NOMO-1 treated with DMSO at 0.1 percent for 48 hours (cell line): ENCODE results near the gene SMAD5.

ENCODE experiments used
- DNase-seq: peaks from one replicate; lab custom pipeline; 2025; ENCODE audit not compliant: unreplicated experiment; lab: John Stamatoyannopoulos, UW

Gene SMAD5

GRCh38 chr5:136132557-136133221 lies at the start of gene SMAD5:
Gene SMAD5, plus strand, starts transcription at chr5:136132845. Its CDS starts 20,916 bp downstream, at chr5:136153761.
- peak; percentile 89 for DNase-seq

DNA sequence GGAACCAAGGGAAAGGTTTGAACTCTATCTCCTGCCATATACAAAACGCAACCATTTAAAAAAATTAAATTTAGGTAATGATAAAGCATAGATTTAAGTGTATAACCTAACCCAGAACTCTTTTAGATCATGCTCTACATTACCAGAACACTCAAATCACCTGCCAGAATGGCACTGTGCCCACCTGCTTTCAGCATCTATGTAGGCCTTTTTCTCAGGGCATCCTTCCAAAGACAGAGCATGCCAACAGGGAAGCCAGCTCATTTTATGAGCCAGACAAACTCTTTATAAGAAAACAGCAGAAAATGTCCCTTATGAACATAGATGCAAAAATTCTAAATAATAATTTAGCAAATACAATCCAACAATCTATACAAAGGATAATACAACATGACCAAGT lies 47.9 kb upstream of the SMAD5 start:
- DNase-seq = no peak

DNA sequence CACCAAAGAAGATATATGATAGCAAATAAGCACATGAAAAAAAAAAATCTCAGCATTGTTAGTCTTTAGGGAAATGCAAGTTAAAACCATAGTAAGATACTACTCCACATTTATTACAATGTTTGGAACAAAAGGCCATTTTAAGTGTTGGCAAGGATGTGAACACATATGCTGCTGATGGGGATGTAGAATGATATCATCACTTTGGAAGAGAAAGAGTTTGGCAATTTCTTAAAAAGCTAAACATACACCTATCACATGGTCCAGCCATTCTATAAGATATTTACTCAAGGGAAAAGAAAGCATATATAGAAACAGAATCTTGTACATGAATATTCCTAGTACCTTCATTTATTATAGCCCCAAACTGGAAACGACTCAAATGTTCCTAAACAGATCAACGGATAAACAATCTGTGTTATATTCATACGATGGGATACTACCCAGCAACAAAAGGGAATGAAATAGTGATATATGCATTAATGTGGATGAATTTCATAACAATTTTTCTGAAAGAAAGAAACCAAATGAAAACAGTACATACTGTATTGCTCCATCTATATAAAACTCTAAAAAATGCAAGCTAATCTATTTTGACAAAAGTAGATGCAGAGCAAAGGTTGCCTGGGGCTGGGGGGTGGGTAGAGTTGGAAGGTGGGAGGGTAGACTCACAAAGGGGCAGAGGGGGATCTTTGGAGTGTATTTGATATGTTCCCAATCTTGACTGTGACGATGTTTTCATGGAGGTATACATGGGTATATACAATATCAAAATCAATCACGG lies 45.7 kb upstream of the SMAD5 start:
- no peak for DNase-seq

GRCh38 chr5:136087961-136088871 lies 44.4 kb upstream of the SMAD5 start:
- no peak for DNase-seq

DNA sequence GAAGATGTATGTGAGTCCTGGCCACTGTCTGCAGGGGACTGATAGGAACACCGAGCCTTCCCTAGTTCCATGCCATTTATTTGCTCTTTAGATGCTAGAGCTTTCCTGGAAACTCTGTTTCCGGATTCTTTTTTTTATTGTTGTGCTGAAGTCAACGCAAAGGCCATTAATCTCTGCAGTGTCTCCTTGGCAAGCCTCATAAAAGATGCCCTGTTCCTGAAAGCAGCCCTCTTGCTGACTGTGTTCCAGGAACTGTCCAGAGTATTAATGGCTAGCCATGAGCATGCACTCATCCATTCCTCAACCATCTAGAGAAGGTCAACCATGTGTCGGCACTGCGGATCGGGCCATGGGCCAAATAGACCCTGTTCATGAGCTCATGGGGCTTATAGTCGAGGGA lies 42.9 kb upstream of the SMAD5 start:
- DNase-seq = no peak

DNA sequence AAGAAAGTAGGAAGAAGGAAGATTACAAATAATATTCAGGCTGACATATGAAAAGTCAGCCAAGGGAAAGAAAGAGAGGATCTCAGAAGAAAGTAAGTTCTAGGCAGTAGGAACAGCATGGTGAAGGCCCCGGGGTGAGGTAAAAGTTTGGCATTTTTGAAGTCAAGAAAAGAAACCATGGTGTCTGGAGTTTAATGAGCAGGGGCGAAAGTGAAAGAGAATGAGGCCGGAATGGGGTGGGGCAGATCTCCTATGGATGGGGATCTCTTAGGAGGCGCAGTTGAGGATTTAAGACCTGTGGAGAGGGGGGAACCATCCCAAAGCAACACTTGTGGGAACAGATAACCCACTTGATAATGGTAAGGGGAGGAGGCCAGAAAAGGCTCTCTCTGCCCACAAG lies 42.3 kb upstream of the SMAD5 start:
- no peak for DNase-seq

DNA sequence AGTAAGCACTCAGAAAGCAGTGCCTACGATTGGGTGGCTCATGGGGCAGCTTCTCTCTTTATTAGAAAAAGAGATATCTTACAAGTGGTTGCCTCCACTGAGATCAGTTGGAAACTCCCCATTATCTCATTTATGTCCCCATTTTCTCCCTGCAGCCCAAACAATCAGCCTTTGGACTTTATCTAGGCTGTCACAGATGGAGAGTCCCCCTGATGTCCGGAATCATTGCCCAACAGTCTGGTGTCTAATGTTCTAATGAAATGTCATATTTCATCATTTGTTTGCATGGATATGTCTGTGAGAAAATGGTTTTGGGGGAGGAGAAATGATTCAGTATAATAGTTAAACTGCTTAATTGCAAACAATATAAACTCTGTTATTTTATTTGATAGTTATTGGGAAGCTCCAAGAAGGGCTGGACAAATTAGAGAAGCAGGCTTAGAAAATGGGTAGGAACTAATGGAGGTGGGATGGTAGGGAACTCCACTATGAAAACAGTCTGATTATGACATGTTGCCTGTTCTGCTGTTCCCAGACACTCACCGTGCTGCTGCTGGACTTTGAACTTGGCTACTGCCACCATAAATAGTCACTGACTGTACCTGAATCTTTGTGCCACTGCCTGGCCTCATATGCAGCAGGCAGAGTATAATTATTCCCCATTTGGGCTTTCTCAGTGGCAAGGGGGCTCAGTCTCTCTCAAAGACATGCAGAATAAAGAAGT lies 38.3 kb upstream of the SMAD5 start:
- DNase-seq = no peak

- no peak for DNase-seq
These were observed 37.6 kb upstream of the SMAD5 start for GRCh38 chr5:136094913-136095641.

DNA sequence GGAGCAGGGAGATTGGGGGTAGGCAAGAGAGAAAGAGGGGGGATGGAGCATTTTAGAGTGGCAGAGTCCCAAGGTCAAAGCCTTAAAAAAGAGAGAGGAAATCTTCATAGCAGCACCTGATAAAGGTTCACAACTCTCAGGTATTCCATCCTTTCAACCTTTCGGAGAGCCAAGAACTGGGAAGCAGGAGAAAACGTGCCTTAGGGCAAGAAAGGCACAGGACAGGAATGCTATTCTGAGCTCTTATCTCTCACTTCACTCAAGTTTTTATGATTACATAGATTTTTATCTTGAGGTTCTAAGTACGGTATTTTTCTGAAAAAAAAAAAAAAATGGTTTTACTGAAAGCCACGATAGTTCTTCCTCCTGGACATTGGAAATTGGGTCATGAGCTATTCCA lies 34.5 kb upstream of the SMAD5 start:
- no peak for DNase-seq

GRCh38 chr5:136099870-136100269 lies 32.8 kb upstream of the SMAD5 start:
- no peak for DNase-seq

DNA sequence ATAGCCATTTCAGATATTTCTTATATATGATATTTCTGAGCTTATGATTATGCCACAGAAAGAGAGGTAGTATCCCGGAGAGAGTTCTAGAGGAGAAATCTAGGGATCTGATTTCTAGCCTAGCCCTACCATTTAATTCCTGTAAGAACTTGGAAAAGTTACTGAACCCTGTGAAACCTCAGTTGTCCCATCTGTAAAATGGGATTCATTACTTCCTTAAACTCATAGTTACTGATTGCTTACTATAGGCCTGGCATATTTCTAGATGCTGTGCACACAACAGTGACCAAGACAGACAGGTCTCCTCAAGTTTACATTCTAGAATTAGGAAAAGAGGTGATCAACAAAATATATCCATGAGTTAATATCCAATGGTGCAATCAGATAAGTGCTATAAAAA lies 30.8 kb upstream of the SMAD5 start:
- no peak for DNase-seq

GRCh38 chr5:136103118-136103517 lies 29.5 kb upstream of the SMAD5 start:
- DNase-seq = no peak

DNA sequence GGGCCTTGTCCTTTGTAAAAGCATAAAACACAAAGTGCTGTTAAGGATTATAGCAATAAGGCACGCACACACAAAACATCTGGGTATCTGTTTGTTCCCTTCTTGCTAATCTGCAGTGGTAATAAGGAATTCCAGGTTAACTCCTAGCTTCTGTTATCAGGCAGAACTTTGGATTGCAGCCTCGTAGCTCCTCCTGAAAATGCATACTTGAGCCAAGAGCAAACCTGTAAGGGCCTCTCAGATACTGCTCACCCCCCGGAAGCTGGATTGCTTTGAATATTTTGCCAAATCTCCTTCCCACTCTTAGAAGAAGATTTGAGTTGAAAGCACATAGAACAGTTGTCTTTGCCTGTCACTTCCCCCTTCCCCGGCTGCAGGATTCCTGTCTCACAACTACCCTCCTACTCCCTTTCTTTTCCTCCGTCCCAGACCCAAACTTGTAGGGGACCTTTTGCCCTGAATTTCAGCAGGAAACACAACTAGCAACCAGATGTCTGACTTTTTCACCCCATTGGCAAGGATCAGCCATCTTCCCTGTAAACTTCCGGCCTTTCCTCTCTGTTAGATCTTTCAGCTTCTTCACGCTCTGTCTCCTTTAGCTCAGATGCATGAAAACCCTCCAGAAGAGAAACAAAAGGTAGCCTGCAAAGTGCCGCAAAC lies 28.2 kb upstream of the SMAD5 start:
- DNase-seq = no peak

DNA sequence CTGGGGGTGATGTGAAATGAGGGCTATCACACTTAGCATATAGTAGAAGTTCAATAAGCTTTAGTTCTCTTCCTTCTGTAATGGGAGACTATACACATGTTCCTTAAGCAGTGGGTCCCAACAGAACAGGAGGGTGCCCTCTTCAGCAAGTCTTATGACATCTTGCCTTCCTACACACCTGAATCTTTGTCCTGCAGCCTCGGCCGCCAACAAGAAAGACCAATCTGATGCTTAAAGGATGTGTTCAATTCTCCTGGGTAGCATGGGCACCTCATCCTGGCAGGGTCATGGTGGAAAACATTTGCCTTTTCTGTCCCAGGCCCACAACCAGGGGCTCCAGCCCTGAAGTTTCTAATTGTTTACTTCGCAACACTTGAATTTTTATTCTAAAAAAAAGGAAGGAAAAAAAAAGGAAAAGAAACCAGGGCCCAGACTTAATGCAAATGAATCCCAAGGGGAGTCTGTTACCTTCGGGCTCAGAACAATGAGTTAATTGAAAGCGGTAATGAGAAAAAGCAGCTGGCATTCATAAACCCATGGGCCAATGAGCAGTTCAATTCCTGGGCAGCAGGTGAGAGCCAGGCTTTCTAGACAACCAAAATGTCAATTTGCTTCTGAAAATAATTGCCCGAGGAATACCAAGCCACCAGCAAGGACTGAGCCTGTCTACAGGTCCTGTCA lies 26.2 kb upstream of the SMAD5 start:
- DNase-seq = no peak

GRCh38 chr5:136108180-136108611 lies 24.4 kb upstream of the SMAD5 start:
- no peak for DNase-seq

GRCh38 chr5:136108766-136109165 lies 23.9 kb upstream of the SMAD5 start:
- no peak for DNase-seq

DNA sequence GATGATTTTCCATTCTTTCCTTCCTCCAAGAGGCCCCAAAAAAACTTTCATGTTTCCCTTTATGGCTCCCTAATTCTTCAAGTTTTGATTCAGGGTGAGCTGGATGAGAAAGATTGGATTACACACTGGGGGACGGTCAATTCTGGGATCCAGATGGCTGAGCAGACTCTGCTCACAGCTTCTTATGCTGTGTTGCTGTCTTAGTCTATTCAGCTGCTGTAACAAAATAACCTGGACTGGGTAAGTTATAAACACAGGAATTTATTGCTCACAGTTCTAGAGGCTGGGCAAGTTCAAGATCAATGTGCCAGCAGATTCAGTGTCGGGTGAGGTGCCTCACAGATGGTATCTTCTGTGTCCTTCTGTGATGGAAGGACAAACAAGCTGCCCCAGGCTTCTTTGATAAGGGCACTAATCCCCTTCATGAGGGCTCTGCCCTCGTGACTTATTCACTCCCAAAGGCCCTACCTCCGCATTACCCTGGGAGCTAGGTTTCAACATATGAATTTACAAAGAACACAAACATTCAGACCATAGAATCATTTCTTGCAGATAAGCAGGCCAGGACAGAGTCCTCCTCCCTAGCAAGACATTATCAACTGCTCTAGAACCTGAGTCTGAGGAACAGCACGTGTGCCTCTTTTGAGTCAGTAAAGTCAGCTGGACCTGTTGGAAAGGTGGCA lies 23.1 kb upstream of the SMAD5 start:
- no peak for DNase-seq

- no peak for DNase-seq
These were observed 19.0 kb upstream of the SMAD5 start for GRCh38 chr5:136113606-136114005.
